Gastrocnemius medialis (tissue), 4 donors: Measurements from ENCODE around the gene ELMO1.

Experiments
- CTCF ChIP-seq, 5 experiments: fragments of 450-650 bp in 3 of 5; fragments of 200-600 bp in 2 of 5; sonication (generic) in 2 of 5; IDR thresholded peaks in 4 of 5; conservative IDR thresholded peaks in 1 of 5; 1 replicate in 4 of 5; 2 replicates in 1 of 5; pipeline ENCODE4 v1.5.1; 2016 to 2019; ENCODE audit warnings: antibody characterized with exemption in 5 of 5, mild to moderate bottlenecking in 3 of 5, moderate library complexity in 3 of 5
- POLR2A ChIP-seq, 2 donors: fragments of 450-650 bp; IDR thresholded peaks; one replicate each; pipeline ENCODE4 v1.6.1; 2017; ENCODE audit warnings: antibody characterized with exemption in 2 of 2, mild to moderate bottlenecking in 2 of 2, moderate library complexity in 2 of 2

DNA sequence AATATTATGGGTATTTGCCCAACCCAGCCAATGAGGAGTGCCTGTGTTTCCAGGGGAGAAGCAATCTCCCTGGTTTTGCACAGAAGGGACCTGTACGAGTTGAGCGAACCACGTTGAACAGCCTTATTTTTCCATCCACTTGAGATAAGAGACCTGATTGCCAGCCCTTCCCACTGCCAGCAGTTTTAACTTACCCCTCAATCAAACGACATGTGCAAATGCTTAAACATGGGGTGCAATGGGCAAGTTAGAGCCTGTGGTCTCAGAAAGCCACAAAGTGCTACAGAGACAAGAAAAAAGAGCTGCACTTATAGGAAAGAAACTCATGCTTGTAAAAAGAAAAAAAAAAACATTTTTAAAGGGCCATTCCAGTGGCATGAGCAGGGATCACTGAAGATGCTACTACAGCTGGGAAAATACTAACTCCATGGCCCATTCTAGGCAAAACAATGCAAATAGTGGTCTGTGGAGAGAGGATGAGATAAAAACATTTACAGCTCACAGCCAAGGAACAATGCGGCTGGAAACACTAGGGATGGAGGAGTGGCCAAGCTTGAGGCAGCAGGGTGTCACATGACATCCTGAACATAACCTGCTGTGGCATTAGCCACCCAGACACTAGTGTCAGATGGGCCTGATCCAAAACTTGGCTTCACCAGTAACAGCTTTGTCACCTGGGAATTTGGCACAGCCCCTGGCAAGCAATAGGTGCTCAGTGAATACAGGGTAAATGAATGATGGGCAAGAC is 162.8 kb downstream of the ELMO1 start:
- TF ChIP-seq CTCF (IDR thresholded peaks at IDR 0.05 in 4 of 5, conservative IDR thresholded peaks at IDR 0.05 in 1 of 5): no peak
- no peak for TF ChIP-seq POLR2A (IDR thresholded peaks at IDR 0.05)
